Stimulated activated CD4-positive, alpha-beta T cell treated with anti-CD3 and anti-CD28 coated beads, Interleukin-4, amount 100 ng/mL, for 1 hour (primary cell): ENCODE measurements around the gene ABL1.
A peak's percentile ranks its signal among the peaks of the same experiment; 100 is the strongest.

Source experiments
- DNase-seq: peaks from one replicate; pipeline ENCODE4 v3.0.0-alpha.2; 2020

ABL1 gene

DNA sequence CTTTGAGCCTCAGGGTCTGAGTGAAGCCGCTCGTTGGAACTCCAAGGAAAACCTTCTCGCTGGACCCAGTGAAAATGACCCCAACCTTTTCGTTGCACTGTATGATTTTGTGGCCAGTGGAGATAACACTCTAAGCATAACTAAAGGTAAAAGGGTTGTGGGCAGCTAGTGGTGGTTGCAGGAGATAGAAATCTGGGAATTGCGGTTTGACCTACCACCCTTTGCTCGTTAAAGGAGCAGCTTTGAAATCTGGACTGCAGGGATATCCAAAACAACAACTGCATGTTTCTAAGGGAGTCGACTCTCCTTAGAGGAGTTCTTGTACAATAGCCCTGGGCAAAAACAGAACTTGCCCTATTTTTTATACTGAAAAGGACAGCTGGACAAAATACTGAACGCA lies 19.0 kb downstream of the ABL1 start:
- no peak for DNase-seq

DNA sequence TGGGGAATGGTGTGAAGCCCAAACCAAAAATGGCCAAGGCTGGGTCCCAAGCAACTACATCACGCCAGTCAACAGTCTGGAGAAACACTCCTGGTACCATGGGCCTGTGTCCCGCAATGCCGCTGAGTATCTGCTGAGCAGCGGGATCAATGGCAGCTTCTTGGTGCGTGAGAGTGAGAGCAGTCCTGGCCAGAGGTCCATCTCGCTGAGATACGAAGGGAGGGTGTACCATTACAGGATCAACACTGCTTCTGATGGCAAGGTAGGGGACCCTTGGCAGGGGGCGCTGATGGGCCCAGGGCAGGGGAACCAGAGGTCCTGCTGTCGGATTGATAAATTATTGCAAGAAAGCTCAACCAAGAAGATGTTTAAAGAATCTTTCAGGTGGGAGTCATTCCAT lies 19.8 kb downstream of the ABL1 start:
- no peak for DNase-seq

- DNase-seq = no peak
These were observed 21.4 kb downstream of the ABL1 start for GRCh38 chr9:130856474-130856873.

DNA sequence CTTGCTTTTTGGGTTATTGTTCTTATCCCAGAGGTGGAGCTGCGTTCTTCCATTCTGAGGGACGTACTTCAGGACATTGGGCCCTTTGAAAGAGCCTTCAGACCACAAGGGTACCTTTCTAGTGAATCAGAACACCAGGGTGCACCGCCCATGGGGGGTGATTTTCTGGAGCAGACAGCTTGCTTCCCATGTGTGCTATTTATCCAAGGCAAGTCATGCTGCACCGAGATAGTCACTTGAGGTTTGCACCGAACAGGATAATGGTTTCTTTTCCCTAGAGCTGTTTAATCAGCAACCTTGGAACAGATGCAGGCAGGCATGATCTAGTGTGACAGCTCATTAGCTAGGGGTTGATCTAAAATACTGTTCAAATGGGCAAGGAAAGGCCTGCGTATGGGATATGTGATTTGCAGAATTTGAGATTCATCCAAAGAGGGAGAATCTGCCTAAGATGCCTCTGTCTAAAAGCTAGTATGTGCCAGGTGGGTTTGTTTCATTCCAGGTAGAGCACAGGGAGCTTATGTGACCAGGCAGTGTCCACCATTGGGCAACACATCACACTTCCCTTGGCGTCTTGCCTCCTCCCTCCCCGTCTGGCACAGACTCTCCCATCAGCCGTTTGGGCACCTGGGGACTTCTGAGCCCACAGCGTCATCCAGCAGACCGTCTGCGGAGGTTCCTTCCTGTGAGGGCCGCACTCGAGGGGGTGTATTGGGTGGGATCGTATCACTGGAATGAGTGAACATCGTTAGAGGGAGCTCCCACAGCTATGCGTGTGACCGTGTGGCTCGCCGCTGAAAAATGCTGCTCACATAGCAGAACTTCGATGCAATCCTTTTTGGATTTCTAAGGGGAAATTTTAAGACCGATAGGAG lies 23.0 kb downstream of the ABL1 start:
- DNase-seq = no peak

DNA sequence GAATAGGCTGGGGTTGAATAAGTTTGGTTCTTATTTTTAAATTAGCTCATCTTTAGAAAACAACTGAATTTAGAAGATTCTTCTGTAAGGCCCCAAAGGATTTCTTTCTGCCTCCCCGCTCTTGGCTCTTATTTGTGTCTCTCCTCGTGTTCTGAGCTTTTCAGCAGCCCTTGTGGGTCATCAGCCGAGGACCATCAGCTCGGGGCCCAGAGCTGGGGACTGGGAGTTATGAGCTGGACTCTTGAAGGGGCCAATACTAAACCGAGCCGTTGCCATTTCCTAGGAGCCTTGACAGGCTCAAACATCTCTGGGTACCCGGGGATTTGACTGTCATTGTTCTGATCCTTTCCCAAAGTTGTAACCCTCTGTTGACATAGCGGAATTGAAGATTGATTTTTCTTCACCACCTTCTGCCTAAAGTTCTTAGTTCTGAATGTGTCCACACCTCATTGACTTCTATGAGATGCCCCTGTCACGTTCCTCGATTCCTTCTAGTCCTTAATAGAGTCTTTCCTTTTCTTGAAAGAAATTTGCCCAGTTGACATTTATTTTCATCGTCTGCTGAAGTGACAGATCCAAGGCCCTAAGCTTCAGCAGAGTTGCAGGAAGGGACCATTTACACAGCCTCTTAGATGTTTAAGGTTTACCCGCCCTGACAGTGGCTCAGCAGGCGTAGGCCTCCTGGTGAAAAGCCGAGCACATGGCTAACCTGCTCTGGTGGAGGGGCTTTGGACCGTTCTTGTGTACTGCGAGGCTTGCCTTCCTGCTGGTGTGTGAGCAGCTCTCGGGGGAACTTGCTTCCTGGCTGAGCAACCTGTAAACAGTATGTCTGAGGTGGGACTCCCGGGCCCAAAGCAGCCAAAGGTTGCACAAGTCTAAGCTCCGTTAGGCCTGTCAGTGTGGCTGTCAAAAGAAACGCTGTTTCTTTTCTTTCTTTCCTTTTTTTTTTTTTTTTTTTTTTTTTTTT lies 24.0 kb downstream of the ABL1 start:
- DNase-seq = no peak

GRCh38 chr9:130860458-130861316 lies 25.6 kb downstream of the ABL1 start:
- DNase-seq = no peak

DNA sequence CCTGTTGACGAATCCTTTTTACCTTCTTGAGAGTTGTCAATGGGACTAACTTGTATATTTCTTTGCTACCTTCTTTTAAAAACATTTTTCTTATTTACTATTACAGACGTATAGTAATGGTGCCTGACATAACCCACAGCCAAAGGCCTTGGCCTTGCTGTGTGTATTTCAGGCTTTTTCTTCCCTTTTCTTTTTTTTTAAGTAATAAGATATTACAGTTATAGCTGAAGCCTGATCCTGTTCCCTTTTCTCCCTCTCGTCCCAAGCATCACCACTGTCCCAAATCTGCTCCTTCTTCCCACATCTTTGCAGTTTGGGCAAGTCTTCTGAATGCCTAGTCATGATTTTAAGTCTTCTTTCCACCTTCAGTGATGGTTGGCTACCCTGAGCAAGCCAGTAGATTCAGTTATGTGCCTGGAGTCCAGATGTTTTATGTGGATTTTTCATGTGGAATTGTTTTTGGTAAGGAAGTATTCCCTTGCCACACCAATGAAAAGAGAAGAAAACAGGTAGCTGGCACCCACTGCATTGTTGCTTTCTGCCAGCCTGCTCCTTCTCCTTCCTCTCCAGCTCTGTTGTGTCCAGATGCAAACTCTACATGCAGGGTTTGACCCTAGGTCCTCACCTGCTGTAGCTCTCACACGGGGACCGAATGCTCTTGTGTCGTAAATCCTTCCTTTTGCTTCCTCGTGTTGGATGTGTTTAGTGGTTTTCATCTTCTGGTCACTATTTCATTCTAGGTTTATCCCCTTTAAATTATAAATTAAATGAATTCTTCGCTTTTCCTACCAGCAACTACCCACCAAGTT lies 26.5 kb downstream of the ABL1 start:
- DNase-seq = no peak

- DNase-seq = no peak
These were observed 27.2 kb downstream of the ABL1 start for GRCh38 chr9:130862217-130862616.

- no peak for DNase-seq
These were observed 27.7 kb downstream of the ABL1 start for GRCh38 chr9:130862747-130863146.

DNA sequence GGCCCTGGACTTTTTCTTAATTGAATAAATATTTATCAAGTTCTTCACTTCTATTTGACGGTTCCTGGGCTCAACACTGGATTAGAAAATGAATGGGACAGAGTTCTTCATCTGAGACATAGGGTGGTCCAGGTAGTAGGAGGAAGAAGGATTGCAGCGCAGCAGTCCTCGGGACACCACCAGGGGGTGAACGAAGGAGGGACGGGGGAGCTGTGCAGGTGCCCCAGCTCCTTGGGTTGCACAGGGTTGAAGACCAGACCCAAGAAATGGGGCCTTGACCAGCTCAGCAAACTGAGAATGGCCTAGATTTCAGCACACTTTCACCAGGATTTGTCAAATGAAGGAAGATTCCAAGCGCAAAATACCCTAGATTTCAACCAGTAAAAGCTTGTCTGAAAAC lies 29.5 kb downstream of the ABL1 start:
- DNase-seq = no peak

- no peak for DNase-seq
These were observed 30.9 kb downstream of the ABL1 start for GRCh38 chr9:130865921-130866320.

DNA sequence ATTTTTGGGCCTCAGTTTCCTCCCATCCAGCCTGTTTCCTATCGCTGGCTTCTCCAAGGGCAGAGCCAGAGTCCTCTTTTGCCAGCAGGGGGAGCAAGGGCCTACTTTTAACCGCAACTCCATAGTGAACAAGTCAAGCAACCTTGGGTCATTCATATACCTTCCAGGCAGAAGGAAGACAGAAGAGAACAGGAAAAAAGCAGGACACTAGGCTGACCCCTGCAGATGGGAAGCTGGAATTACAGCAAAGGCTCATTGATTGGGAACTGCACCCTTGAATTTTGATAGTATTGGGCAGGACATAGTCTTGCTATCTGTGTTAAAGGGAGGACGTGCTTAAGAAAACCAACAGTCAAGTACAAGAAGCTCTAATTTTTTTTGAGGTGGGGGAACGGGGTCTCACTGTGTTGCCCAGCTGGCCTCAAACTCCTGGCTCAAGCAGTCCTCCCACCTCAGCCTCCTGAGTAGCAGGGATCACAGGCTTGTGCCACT lies 31.5 kb downstream of the ABL1 start:
- DNase-seq = peak; percentile 51

- no peak for DNase-seq
These were observed 32.5 kb downstream of the ABL1 start for GRCh38 chr9:130867556-130867955.

GRCh38 chr9:130868230-130868629 lies 33.2 kb downstream of the ABL1 start:
- DNase-seq = no peak

DNA sequence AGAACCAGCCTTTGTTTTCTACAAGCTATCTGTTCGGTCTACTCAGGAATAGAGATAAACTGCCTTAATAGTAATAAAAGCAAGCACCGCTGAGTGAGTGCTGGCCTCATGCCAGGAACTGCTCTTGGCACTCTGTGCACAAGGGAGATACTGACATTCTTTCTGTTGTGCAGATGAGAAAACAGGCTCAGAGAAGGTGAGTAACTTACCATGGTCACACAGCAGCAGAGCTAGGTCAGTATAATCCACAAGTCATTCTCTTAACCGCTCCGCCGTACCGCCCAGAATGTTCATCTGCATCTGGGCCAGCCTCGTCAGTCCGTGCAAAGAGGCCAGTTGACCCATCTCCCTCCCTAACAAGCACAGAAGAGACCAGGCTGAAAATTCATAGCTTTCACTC lies 34.2 kb downstream of the ABL1 start:
- no peak for DNase-seq

DNA sequence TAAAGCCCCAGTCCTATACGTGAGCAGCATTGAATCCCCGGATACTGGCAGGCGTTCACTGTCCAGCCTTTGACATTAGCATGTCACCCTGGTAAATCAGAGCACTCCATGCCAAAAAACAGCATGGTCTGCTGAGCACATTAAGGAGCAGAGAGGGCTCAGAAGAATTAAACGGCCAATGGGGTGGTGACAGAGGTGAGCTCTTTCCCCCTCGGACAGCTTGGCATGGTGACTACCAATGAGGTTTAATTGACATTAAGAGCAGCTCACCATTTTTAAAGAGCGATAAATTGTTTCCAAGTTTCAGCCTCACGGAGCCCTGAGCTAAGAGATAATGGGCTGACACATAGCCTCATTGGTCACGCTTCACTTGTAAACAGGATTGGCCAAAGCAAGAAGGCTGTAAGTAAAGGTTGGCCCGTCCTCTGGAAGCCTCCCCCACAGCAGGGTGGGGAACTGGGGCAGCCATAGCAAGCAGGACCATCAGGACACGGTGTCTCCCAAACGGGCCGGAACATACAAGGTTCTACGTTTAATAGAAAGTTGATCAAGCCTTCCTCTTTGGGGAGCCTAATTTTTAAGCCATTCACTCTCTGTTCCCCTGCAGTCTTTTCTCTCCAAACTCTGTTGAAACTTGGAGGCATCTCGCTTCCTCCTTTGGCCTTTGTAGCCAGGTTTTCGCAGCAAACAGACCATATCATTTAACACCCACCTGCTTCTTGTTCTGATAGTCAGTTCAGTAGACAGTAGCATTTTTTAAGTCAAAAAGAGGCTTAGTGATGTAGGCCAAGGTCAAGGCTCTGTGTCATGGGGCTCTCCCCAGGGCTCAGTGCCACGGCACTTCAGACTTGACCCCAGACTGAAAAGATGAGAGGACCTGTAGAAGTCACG lies 35.7 kb downstream of the ABL1 start:
- no peak for DNase-seq

DNA sequence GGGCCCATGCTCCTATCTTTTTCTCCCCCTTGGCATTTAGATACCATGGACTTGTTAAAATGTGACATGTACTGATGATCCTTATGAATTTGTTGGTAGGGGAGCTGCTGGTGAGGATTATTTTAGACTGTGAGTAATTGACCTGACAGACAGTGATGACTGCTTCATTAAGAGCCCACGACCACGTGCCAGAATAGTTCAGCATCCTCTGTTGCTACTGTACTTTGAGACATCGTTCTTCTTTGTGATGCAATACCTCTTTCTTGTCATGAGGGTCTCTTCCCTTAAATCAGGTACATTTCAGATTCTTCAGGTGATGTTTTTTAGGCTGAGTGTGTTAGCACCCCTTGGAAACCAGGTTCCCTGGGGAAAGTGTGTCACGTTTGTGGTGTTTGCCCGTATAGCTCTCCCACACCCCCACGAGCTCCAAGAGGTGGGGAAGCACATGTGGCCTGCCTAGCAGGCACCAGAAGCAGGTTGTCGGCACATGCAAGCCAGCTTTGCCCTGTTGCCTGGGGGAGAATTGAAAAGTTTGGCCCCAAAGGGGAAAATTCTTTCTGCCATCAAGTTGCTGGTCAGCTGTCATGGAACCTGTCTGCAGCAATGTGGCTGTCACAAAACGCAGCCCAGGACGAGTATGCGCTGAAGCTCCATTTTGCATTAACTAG lies 36.5 kb downstream of the ABL1 start:
- no peak for DNase-seq

GRCh38 chr9:130872093-130872492 lies 37.0 kb downstream of the ABL1 start:
- DNase-seq = no peak

DNA sequence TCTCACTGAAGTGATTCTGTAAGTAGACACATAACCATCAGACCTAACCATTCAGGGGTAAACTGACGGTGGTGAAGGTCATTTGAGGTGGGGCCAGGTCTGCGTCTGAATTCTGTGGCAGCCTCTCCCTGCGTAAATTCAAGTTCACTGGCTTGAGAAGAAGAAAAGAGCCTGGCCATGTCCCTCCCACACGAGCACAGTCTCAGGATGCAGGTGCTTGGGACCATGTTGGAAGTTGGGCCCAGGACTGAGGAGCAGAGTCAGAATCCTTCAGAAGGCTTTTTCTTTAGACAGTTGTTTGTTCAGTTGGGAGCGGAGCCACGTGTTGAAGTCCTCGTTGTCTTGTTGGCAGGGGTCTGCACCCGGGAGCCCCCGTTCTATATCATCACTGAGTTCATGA lies 37.5 kb downstream of the ABL1 start:
- no peak for DNase-seq

DNA sequence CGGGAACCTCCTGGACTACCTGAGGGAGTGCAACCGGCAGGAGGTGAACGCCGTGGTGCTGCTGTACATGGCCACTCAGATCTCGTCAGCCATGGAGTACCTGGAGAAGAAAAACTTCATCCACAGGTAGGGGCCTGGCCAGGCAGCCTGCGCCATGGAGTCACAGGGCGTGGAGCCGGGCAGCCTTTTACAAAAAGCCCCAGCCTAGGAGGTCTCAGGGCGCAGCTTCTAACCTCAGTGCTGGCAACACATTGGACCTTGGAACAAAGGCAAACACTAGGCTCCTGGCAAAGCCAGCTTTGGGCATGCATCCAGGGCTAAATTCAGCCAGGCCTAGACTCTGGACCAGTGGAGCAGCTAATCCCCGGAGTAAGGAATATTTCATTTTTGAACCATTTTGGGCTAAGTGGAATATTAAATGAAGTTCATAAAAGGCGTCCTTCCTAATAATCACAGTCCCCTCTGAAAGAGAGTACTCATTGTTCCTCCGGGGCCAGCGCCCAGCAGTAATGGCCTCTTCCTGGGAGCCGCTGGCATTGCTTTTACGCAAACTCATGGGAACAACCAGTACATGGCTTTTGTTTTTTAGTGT lies 38.0 kb downstream of the ABL1 start:
- no peak for DNase-seq
